NCI-H526 treated with DMSO at 0.1 percent for 48 hours (cell line): Measurements from ENCODE around the gene UTP14A.
"Not testable (repeated sequence)": the region's sequence is repeated elsewhere in the genome, so short reads cannot be mapped to it uniquely, and the experiment has no call there.

Source experiments
- DNase-seq: peaks from one replicate; lab custom pipeline; 2025; lab: John Stamatoyannopoulos, UW

The UTP14A gene, protein sequence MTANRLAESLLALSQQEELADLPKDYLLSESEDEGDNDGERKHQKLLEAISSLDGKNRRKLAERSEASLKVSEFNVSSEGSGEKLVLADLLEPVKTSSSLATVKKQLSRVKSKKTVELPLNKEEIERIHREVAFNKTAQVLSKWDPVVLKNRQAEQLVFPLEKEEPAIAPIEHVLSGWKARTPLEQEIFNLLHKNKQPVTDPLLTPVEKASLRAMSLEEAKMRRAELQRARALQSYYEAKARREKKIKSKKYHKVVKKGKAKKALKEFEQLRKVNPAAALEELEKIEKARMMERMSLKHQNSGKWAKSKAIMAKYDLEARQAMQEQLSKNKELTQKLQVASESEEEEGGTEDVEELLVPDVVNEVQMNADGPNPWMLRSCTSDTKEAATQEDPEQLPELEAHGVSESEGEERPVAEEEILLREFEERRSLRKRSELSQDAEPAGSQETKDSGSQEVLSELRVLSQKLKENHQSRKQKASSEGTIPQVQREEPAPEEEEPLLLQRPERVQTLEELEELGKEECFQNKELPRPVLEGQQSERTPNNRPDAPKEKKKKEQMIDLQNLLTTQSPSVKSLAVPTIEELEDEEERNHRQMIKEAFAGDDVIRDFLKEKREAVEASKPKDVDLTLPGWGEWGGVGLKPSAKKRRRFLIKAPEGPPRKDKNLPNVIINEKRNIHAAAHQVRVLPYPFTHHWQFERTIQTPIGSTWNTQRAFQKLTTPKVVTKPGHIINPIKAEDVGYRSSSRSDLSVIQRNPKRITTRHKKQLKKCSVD

DNA sequence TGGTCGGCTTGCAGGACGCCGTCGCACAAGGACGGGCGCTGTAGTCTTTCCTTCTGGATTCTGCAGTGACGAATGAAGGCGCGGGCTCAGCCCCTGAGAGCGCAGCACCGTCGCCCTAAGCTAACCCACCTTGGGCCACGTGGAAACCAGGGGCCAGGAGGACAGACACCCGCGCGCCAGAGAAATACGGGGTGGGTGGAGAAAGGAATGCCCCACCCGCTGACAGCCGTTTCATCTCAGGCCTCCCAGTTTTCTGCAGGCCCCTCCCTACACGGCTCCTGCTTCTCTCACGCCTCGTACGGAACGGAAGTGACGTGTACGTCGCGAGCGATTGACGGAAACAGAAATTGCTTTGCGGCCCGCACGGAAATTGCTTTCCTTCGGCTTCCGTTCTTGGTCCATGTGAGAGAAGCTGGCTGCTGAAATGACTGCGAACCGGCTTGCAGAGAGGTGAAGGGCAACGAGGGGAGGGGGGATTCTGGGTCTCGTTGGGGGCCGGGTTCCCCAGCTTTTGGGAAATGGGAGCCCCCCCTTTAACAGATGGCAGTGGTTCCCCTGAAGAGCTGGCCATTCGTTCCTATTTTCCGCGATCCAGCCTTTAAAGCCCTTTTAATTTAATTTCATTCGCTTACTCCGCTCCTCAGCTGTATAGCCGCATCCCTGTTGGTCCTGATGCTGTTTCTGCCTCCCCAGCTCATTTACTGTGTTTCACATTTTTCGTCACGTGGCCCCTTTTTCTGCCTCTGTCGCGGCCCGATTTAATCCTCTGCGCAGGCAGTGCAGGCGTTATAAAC lies at the start of gene UTP14A:
UTP14A (plus strand) TSS at position 378 of the 794 bp plus-strand sequence; CDS start at position 425, 47 bp downstream.
- DNase-seq = peak; percentile 75

DNA sequence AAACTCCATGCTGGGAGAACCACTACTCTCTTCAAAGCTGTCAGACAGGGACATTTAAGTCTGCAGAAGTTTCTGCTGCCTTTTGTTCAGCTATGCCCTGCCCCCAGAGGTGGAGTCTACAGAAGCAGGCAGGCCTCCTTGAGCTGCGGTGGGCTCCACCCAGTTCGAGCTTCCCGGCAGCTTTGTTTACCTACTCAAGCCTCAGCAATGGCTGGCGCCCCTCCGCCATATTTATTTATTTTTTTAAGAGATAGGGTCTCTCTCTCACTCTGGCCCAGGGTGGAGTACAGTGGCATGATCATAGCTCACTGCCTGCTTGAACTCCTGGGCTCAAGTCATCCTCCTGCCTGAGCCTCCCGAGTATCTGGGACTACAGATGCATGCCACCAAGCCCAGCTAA lies 46.8 kb upstream of the UTP14A start:
- DNase-seq = not testable (repeated sequence)

DNA sequence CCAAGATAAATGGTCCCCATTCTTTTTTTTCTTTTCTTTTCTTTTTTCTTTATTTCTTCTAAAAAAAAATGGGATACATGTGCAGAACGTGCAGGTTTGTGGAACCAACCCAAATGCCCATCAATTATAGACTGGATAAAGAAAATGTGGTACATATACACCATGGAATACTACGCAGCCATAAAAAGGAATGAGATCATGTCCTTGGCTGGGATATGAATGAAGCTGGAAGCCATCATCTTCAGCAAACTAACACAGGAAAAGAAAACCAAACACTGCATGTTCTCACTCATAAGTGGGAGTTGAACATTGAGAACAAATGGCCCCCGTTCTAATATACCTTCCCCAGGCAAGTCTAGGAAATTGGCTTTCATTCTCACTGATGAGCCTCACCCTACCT lies 39.6 kb upstream of the UTP14A start:
- not testable (repeated sequence) for DNase-seq

DNA sequence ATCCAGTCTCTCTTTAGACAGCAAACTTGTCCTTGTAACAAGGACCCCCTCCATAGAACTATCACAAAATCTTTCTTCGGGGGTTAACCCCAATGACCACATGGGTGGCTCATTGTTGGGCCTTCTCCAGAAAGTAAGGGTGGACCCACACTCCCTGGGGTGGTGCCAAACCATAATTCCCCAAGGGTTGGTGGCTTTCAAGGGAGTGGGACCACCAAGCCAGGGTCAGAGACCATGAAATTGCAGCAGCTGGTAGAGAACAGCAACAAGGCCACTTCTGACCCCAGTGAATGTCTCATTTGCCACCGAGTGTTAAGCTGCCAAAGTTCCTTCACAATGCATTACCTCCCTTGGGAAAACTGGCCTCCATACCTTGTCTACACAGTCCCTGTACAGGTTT lies 33.4 kb upstream of the UTP14A start:
- DNase-seq = no peak

DNA sequence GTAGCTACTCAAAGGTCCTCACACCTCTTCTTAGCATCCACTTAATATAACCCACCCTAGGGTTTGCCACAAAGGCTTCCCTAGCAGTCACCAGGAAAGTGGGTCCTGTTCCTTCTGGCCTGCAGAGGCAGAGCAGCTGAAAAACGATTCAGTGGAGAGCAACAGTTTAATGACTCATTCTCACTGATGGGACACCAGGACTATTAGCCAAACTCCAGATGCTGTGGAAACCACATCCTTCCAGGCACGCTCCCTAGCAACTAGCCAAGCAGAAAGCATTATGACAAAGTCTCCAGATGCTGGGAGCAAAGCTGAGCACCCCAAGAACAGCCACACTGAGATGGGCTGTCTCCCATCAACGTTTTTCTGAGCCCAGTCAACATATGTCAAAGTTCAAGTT lies 30.3 kb upstream of the UTP14A start:
- no peak for DNase-seq

DNA sequence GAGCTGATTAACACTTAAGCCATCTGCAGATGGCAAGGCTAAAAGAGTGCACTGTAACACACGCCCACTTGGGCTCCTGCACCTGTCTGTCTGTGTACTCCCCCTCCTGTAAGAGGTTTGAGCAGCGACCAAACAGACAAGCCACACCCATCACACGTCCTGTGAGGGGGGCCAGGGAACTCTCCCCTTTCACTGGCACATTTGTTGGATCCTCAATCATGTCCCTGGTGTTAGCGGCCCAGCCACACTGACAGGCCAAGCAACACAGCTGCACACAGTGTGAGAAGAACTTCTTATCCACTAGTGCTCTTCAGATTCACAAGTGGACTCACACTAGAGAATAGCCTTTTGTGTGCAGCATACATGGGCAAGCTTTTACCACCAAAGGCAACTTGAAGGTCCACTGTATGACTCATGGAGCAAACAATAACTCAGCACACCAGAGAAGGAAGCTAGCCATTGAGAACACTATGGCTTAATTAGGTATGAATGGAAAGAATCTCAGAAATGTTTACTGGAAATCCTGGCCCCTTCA lies 29.1 kb upstream of the UTP14A start:
- DNase-seq = no peak

DNA sequence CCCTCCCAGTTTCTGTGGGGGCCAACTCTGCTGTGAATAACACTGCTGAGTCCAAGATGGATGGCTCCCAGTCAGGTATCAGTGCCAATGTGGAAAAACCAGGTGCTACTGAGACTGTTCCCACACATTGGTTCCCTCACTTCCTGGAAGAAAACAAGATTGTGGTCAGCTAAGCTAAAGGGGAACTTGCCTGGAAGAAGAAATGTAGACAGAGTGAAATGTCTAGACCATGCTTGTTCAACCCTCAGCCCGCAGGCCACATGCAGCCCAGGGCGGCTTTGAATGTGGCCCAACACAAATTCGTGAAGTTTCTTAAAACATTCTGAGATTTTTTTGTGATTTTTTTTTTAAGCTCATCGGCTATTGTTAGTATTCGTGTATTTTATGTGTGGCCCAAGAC lies 28.6 kb upstream of the UTP14A start:
- DNase-seq = no peak

DNA sequence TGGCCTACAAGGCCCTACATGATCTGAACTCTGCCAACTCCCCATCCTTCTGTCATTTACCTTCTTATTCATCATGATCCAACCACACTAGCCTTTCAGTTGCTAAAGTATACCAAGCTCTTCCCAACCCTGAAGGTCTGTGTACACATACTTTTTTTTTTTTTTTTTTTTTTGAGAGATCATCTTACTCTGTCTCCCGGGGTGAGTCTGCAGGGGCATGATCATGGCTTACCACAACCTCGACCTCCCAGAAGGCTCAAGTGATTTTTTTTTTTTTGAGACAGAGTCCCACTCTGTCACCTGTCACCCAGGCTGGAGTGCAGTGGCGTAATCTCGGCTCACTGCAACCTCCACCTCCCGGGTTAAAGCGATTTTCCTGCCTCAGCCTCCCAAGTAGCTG lies 5.9 kb upstream of the UTP14A start:
- no peak for DNase-seq

DNA sequence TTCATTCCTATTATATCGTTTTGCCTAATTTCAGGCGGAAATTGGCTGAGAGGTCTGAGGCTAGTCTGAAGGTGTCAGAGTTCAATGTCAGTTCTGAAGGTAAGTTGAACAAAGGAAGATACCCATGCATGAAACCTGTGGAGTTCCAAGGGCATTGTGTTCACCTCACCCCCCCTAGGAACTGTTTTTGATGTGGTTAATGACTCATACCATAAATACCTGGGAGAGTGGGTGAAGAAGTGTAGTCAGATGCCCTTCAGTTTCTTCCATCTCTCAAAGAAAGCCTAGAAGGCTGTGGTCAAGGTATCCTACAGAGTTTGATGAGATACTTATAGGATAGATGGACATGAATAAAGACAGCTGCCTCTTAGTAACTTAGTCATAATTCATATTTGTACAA lies 2.7 kb downstream of the UTP14A start:
- DNase-seq = no peak

DNA sequence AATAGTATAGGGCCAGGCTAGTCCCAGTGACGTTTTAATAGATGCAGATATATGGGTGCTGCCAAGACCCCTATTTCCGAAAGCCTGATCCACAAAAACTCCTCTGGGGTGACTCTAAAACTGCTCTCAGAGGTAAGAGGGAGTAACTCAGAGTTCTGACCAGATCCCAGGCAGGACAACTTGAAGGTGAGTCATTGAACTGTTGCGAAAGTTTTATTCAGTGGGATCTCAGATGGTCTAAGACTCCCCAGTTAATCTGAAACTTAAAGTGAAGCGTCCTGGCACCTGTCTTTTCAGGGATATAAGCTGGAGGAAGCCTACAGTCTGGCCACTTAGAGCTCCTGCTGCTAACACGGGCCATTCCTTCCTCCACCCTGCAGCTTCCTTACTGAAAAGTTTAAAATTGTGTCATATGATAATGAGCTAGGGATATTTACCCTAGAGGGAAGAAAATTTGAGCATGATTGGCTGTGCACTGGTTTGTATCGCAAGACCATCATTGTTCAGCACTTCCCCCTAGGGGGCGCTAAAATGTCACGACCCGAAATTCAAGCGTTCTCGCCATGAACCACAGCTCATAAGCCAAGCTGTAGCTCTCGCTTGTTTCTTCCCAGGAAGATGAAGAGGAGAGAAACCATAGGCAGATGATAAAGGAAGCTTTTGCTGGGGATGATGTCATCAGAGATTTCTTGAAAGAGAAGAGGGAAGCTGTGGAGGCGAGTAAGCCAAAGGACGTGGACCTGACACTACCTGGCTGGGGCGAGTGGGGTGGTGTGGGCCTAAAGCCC lies 19.5 kb downstream of the UTP14A start:
- DNase-seq = peak; percentile 39

DNA sequence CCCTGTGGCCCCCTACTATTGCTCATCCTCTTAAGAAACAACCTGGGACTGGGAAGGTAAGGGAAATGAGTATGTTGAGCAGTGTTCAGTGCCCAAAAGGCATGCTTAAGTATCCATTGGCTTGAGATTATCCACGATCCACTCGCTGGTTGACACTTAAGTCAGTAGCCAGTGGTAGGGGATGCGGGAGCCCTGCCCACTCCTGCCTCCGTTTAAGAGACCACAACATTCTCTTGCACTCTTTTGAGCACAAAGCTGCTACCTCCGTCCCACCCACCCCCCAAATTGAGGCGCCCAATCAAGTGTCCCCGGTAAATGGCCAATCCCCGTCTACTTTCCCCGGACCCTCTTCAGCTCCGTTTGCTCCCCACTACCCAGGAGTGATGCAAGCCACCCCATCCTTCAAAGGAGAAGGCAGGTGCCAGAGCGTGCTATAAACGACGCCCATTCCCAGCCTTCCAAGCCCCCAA lies 25.0 kb downstream of the UTP14A start:
- DNase-seq = no peak

DNA sequence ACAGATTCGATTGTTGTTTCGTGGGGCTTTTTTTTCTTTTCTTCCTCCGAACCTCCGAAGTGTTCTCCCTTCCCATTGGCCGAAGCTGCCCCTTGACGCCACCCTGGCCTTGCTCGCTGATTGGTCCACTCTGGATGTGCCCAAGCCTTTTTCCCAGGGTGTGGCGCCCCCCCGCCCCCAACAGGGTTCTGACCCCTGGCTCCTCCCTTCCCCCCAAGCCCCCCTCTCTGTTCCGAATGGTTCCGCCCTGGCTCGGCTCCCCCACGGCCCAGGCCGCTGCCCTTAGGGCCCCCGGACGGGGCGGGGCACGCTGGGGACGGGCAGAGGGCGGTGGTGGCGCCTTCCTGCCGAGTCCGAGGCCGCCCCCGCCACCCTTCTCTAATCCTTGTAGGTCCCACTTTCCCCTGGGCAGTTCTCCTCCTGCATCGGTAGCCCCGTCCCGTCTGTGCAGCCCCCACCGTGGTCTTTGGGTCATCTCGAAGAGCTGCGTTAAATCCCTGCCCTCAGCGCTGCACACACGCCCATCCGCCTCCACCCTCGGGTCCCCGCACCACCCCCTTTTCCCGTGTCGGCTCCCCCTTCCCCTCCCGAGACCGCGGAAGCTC lies 25.5 kb downstream of the UTP14A start:
- DNase-seq = peak; percentile 40

DNA sequence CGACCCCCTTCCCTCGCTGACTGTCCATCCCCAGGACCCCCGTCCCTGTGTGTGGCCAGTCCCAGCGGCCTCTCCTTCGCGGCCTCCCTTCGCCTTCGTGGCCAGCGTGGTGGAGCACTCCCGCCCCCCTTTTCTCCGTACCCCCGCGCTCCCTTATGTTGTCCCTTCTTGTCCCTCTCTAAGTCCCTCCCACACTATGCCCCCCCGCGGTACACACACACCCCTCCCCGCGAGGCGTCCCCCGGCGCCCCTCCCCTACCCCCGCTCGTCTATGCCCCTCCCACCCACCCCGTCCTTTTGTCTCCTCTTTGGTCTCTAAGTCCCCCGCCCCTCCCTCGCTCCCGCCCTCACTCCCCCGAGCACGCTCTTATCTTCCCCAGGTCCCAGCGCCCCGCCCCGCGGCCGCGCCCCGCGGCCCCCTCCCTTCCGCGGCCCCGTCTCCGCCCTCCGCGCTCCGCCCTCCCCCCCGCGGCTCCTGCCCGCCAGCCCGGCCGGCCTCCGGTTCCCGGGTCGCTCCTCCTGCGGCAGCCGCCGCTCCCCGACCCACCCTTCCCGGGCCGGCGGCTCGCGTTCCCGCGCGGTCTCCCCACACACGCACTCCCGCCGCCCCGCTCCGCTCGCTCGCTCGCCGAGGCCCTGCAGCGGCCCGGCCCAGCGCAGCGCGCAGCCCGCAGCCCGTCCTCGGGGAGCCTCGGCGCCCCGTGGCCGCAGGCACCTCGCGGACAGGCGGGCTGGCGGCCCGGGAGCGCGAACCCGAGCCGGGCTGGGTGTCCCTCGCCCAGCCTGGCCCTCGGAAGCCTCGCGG lies 26.3 kb downstream of the UTP14A start:
- peak; percentile 55 for DNase-seq

DNA sequence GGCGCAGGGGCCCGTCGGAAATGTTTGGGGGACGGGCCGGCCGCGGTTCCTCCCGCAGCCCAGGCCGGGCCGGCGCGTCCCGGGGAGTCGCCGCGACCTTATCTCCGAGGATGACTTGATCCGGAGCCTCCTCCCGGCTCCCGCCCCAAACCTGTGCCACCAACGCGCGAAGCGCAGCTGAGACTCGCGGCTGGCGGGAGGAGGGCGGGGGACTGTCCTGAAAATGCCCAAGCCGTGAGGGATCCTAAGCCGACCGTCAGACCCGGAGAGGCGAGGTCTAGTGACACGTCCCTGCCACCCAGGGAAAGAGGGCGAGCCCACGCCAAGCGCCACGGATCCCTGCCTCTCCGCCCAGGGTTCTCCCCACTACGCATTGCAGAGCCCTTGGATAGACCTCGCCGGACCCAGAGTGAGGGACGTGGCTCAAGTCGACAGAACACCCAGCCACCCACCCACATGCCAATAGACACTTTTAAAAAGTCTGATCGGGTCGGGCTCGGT lies 26.9 kb downstream of the UTP14A start:
- DNase-seq = no peak

DNA sequence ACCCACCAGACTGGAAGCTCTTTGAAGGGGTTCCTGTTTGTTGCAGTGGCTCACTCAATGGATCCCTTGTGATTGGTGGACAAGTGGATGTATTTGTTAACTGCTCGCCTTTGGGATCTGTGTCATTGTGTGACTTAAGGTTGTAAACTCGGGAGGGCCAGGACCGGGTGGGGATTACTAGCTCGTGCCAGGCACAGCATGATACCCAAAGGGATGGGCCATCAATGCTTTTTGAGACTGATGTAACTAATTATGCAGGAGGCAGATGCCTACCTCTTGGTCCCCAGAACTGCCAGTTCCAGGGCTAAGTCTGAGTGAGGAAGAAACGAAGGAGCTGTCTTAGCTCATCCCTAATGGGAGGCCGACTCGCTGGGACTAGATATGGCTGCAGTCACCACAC lies 27.7 kb downstream of the UTP14A start:
- DNase-seq = no peak

DNA sequence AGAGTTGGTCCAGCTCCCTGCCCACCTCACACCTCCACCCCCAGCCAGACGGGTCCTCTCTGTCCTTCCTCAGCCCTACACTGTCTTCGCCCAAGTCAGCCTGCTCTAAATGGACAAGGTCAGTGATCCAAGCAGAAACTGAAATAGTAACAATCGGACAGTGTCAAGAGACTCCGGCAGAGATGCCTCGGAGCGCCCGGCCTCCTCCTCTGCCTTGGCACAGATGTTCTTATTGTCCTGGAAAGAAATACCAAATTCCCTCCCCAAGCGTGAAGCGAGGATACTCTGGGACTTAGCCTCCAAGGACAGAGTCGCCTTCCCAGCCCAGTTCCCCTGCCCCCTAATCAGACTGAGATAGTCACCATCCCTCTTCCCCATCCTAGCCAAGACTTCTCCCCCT lies 28.5 kb downstream of the UTP14A start:
- DNase-seq = no peak

DNA sequence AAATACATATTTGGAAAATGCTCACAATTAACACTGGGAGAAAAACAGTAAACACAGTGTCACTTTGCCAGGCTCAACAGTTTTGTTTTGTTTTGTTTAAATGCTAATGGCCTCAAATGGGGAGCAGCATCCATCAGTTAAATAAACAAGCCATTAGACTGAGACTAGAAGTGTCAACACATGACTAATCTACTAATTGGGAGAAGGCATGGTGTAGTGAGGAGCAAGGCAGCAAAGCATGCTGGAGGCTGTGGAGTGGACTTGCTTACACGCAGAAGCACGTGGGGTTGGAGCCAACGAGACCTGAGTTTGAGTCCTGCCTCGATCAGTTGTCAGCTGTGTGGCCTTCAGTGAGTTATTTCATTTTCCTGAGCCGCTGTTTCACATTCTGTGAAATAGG lies 29.0 kb downstream of the UTP14A start:
- DNase-seq = no peak

DNA sequence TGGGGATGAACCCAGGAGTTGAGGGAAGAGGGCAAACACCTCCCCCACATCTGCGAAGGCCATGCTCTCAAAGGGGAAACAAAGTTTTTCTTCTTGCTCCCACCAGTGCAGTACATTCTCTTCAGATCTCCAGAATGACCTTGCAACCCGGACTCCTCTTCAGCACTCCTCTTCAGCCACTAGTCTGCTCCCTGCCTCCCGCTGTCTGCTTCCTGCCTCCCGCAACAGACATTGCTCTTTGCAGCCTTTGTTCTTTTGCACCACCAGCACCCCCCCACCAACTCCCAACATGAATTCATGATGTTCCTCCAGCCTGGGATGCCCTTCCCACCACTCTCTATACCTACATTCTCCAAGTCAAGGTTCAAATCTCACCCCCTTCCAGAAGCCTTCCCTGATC lies 32.1 kb downstream of the UTP14A start:
- no peak for DNase-seq

DNA sequence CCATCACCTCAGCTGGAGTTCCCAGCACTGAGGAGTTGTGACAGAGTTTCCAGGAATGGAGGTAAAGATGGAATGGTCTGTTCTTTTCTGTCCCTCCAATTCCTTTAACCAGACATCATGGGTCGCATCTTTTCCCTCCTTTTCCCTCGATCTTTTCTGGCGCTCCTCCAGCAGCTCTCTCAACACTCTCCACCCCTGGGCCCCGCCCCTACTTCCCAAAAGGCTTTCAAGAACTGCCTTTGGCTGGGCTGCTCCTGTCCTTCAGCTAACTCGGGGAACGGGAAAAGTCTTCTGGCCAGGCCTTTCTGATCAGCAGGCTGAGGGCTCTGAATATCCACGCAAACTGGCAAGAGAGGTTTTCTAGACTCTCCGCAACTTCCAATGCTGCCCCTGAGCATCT lies 34.0 kb downstream of the UTP14A start:
- no peak for DNase-seq

DNA sequence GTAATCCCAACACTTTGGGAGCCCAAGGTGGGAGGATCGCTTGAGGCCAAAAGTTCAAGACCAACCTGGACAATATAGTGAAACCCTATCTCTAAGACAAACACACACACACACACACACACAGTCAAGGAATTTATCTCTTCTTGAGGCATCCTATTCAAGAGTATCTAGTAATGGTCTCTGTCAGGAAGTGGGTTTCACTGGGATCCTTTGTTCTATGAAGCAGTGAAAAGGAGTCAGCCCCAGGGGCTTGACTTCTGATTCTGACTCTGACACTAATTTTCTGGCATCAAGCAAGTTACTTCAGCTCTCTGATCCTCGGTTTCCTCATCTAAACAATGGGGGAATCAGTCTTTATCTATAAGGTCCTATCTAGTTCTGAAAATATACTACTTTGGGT lies 34.8 kb downstream of the UTP14A start:
- no peak for DNase-seq
